ENCODE results near the gene NXF2.

DNA sequence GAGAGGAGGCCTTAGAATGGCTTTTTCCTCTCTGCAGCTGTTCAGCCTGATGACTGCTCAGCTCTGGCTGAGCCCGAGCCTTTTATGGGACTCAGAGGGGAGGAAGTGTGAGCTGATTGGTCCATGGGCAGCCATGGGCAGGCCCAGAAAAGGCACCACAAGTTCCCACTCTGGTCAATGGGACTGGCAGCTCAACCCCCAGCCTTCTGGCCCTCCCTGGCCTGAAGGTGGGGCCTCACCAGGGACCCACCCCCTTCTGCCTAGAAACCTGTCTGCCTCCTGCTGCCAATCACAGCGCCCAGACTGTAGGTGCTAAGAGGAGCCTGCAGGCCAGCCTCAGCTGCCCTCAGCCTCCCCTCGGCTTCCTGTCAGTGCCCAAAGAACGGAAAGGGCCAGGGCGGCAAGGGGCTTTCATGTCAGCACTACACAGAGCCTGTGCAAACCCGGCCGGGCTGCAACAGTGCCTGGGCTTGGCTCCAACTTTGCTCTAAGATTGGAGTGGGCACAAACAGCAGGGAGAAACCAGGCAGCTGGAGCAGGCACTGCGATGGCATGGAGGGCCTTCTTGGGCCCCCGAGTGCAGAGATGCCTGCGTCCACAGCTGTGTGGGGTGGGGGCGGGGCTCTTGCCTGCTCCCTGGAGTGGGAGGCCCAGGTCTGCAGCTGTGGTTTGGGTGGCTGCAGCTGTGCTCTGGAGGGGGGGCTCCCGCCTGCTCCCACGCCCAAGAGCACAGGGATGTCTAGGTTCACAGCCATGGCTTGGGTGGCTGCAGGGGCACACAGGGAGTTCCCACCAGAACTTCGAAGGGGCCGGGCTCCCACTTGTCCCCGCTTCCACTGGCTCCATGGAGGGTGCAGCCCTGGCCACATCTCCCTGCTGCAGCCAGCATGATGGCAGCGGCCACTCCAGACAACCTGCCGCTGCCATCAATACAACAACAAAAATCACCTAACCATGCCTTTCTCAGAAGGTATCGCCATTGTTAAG lies 92.6 kb downstream of the NXF2 start:
- no peak for TF ChIP-seq YY1 (IDR thresholded peaks at IDR 0.05; ENCODE audit: insufficient read depth, insufficient read length)
- TF ChIP-seq SUZ12 (IDR thresholded peaks at IDR 0.05; ENCODE audit: extremely low read depth, insufficient read depth, insufficient read length): no peak
- TF ChIP-seq ZNF274 (IDR thresholded peaks at IDR 0.05; ENCODE audit: low read depth, low read length): no peak

Data from NT2/D1 (cell line).